Breast epithelium (tissue), 4 donors: Measurements from ENCODE around the gene SMARCA1. TPM values are rescaled to one million over a fixed set of nuclear protein-coding genes. Genes with fewer than 3 reads are reported as not detected.

Experiments used
- DNase-seq, 2 donors: peaks; one replicate each; pipeline ENCODE4 v3.0.0-alpha.2; 2019; ENCODE audit warnings: low spot score in 2 of 2
- H3K27ac ChIP-seq, 2 donors: fragments of 200-600 bp; sonication (generic) in 1 of 2; one replicate each; pipeline ENCODE4 v1.5.1; 2016 to 2019; ENCODE audit warnings: mild to moderate bottlenecking in 1 of 2
- H3K27me3 ChIP-seq, 2 donors: fragments of 200-600 bp; sonication (generic) in 1 of 2; one replicate each; pipeline versions ENCODE4 v1.5.1 to v1.6.0; 2017 to 2019; ENCODE audit warnings: control low read depth in 1 of 2, mild to moderate bottlenecking in 1 of 2
- H3K36me3 ChIP-seq: fragments of 200-600 bp; one replicate; pipeline ENCODE4 v1.5.1; 2019
- H3K4me1 ChIP-seq, 2 donors: fragments of 200-600 bp; sonication (generic); one replicate each; pipeline ENCODE4 v1.5.1; 2016 to 2019; ENCODE audit warnings: control low read depth in 1 of 2
- H3K4me3 ChIP-seq, 3 donors: fragments of 200-600 bp; sonication (generic); 1 replicate in 2 of 3; 2 replicates in 1 of 3; pipeline ENCODE4 v1.5.1; 2016 to 2019; ENCODE audit warnings: mild to moderate bottlenecking in 3 of 3, moderate library complexity in 2 of 3
- H3K9me3 ChIP-seq, 2 donors: fragments of 200-600 bp; sonication (generic) in 1 of 2; one replicate each; pipeline ENCODE4 v1.5.1; 2016 to 2019; ENCODE audit warnings: control low read depth in 1 of 2
- POLR2A ChIP-seq: fragments of 450-650 bp; IDR thresholded peaks from one replicate; pipeline ENCODE4 v1.6.1; 2016; ENCODE audit warnings: antibody characterized with exemption, mild to moderate bottlenecking, moderate library complexity
- POLR2AphosphoS5 ChIP-seq, 3 donors: sonication (generic); formaldehyde crosslinking; IDR thresholded peaks; one replicate each; pipeline ENCODE4 v1.6.1; 2017; ENCODE audit warnings: antibody characterized with exemption in 3 of 3
- intact Hi-C: fragments of 100-400 bp; cut with DNase I; formaldehyde crosslinking; loops from one replicate; pipeline ENCODE4 v1.15.1; 2023; ENCODE audit warnings: low total_unique reads
- total RNA-seq, 3 donors: library from RNA; depleted of rRNA; stranded (reverse); fragments of >200 nt; gene quantifications; one replicate each; pipeline ENCODE4 v1.1.0, GENCODE V29; 2016
- TF ChIP-seq, protein P1 (sequence below), 3 donors: fragments of 450-650 bp; IDR thresholded peaks; one replicate each; pipeline ENCODE4 v1.5.1; 2016 to 2017; ENCODE audit warnings: antibody characterized with exemption in 3 of 3, mild to moderate bottlenecking in 3 of 3, moderate library complexity in 3 of 3

Gene SMARCA1
- total RNA-seq, 3 donors from 2014 or later, result 29.5 to 34.4 (median 33.4) TPM

DNA sequence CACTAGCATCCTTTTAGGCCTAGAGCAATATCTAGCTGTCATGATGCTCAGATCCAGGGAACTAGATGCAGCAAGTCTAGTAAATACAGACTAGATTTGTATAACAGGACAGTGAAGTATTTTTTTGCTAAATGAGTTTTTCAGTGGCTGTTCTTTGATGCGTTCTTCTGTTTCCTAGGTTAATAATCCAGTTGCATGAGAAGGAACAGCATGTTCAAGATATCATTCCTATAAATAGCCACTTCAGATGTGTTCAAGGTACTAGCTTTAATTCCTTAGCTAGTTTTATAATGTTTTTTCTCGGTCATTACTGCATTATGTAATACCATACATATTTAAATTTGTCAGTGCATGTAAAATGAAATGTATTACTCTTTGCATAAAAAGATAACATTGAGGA is 21.5 kb upstream of the SMARCA1 start:
- no peak overlapping the region for H3K27ac ChIP-seq
- intact Hi-C loops, result no loop called here
- no peak for TF ChIP-seq POLR2AphosphoS5 (IDR thresholded peaks at IDR 0.05)
- TF ChIP-seq POLR2A, result no peak
- TF ChIP-seq, protein P1, sequence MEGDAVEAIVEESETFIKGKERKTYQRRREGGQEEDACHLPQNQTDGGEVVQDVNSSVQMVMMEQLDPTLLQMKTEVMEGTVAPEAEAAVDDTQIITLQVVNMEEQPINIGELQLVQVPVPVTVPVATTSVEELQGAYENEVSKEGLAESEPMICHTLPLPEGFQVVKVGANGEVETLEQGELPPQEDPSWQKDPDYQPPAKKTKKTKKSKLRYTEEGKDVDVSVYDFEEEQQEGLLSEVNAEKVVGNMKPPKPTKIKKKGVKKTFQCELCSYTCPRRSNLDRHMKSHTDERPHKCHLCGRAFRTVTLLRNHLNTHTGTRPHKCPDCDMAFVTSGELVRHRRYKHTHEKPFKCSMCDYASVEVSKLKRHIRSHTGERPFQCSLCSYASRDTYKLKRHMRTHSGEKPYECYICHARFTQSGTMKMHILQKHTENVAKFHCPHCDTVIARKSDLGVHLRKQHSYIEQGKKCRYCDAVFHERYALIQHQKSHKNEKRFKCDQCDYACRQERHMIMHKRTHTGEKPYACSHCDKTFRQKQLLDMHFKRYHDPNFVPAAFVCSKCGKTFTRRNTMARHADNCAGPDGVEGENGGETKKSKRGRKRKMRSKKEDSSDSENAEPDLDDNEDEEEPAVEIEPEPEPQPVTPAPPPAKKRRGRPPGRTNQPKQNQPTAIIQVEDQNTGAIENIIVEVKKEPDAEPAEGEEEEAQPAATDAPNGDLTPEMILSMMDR (IDR thresholded peaks at IDR 0.05), result no peak

DNA sequence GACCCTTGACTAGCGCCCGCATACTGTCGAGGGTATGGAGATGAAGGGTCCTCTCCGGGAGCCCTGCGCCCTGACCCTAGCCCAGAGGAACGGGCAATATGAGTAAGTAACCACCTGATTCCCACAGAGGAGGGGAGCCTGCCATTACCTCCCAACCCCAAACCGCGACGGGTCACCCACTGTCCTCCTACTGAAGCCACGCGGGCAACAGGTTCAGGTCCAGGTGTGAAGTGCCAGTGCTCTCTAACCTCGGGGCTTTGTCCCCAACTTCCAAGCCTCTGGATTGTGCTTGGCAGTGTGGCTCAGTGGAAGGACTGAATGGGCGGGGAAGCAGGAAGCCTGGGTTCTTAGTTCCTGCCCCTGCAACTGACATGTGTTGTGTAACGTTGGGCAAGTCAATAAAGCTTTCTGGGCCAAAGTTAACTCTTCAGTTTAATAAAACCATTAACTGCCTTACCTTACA is 17.5 kb upstream of the SMARCA1 start:
- H3K27ac ChIP-seq, result peak overlapping the region; percentile 76 to 84
- no peaks in the 10 kb centered on the region for H3K4me1 ChIP-seq
- DNase-seq, result no peak
- peaks cover 0 to 11% of the 10 kb centered on the region in 2 donors for H3K27me3 ChIP-seq
- H3K4me3 ChIP-seq, result peak overlapping the region; percentile 63 to 69 (median 66)
- intact Hi-C loops, result no loop called here
- H3K36me3 ChIP-seq, result no peaks in the 10 kb centered on the region
- no peaks in the 10 kb centered on the region for H3K9me3 ChIP-seq
- TF ChIP-seq POLR2A (no peak), POLR2AphosphoS5 (IDR thresholded peaks at IDR 0.05) (no peak)
- TF ChIP-seq, protein P1 (IDR thresholded peaks at IDR 0.05), result no peak

More for the DNA sequence above, 21.5 kb upstream of the SMARCA1 start:
- peaks cover 0 to 16% of the 10 kb centered on the region in 2 donors for H3K27me3 ChIP-seq
- H3K4me3 ChIP-seq, result no peak overlapping the region
- H3K36me3 ChIP-seq, result no peaks in the 10 kb centered on the region
- no peaks in the 10 kb centered on the region for H3K4me1 ChIP-seq
- no peak for DNase-seq
- H3K9me3 ChIP-seq, result no peaks in the 10 kb centered on the region

DNA sequence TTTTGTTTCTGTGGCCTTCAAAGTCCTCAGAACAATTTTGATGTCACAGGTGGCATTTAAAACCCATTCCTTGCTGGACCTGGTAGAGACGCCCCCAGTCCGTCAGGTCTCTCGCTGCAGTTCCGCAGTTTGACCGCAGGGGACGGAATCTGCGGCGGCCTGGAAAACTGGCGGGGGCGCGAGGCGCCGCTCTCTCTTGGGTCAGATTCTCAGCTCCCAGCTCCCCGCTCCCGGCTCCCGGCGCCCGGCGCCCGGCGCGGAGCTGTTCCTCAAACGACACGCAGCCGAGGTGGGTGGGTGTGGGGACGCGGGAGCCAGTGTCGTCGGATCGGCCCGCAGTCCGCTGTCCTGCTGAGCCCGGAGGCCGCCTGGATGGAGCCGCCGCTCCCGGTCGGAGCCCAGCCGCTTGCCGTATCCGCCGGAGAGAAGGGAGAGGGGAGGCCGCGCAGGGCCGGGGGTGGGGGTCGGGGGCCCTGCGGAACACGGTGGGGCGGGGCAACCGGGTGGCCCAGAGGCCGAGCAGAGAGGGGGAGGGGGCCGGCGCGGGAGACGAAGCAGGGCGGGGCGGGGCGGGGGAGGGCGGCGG is 16.9 kb upstream of the SMARCA1 start, which contains the start of gene OCRL:
TSS of gene OCRL (plus strand) at position 192 of the 586 bp plus-strand sequence. CDS start at position 373, 181 bp downstream.
- Histone ChIP-seq H3K9me3 (no peaks in the 10 kb centered on the region), H3K36me3 (no peaks in the 10 kb centered on the region), H3K4me3 (peak within 1 kb of the TSS; percentile 63 to 69 (median 66)), H3K4me1 (no peaks in the 10 kb centered on the region), H3K27me3 (peaks cover 0 to 11% of the 10 kb centered on the region in 2 donors), H3K27ac (peak within 1 kb of the TSS; percentile 76 to 84)
- intact Hi-C loops, result no loop called here
- no peak for TF ChIP-seq POLR2A
- TF ChIP-seq, protein P1 (IDR thresholded peaks at IDR 0.05), result peak; percentile 62 to 74 (median 70)
- peak; percentile 42 to 63 for DNase-seq

DNA sequence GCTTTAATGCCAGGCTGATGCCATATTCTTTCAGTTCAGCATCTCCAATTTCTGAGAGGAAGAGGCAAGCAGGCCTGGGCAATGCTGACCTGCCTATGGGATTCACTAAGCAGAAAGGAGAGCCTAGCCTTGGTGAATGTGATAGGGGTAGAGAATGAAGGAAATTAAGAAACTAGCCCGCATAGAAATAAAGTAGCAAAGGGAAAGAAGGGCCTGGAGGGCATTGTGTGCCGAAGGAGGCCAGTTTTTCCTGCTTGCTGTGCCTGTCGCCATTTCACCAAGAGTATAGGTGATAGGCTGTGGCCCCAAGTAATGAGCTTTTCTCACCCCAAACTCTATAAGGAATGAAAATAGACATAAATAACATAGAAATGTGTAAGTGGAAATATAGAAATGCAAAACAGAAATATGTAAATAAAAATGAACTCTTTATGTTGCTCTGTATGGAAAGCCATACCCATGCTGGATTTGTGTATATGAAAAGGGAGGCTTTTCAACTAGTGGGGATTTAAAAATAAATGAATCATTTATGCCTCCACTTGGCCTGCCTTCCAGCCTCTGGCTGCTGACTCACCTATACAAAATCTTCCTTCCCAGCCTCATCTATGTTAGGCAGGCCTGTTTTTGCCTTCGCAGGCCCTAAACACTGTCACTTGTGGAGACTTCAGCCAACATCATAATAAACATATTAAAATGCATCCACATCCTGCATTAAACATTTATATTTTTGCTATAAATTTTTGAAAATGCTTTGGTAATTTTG is 11.7 kb upstream of the SMARCA1 start:
- intact Hi-C loops, result no loop called here
- no peak for DNase-seq
- TF ChIP-seq POLR2AphosphoS5 (IDR thresholded peaks at IDR 0.05), result no peak
- TF ChIP-seq, protein P1 (IDR thresholded peaks at IDR 0.05), result no peak
- no peak for TF ChIP-seq POLR2A
- Histone ChIP-seq H3K36me3 (no peaks in the 10 kb centered on the region), H3K27me3 (peaks cover 0 to 7% of the 10 kb centered on the region in 2 donors), H3K4me1 (no peaks in the 10 kb centered on the region), H3K9me3 (no peaks in the 10 kb centered on the region), H3K27ac (no peak overlapping the region), H3K4me3 (no peak overlapping the region)

DNA sequence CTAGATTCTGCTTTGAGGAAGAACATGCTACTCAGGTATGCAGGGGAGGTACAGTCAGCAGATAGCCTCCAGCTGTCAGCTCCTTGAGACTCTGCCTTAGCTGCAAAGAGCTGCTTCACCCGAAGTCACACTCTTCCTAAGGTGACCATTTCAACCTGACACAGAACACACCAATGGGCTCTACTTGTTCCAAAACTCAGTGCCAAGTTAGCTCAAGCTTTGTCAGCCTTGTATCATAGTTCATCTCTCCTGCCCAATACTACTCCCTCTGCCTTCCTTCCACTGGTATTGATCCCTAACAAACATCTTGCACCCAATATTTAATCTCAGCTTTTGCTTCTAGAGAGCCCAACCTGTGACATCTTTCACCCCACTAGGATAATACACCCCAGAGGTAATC is 7.8 kb upstream of the SMARCA1 start:
- Histone ChIP-seq H3K4me3 (no peak overlapping the region), H3K4me1 (no peaks in the 10 kb centered on the region), H3K36me3 (no peaks in the 10 kb centered on the region), H3K27ac (no peak overlapping the region), H3K27me3 (peaks cover 0 to 7% of the 10 kb centered on the region in 2 donors), H3K9me3 (no peaks in the 10 kb centered on the region)
- intact Hi-C loops, result no loop called here
- TF ChIP-seq POLR2A, result no peak
- TF ChIP-seq POLR2AphosphoS5 (IDR thresholded peaks at IDR 0.05), result no peak
- TF ChIP-seq, protein P1 (IDR thresholded peaks at IDR 0.05), result no peak
- DNase-seq, result no peak
